Measurements from ENCODE around the gene FRMD4A.

Gene FRMD4A

GRCh38 chr10:14004536-14004935 is 326.2 kb downstream of the FRMD4A start:
- DNase-seq = no peak

- no peak for DNase-seq
Observed at GRCh38 chr10:14003517-14004184, 327.1 kb downstream of the FRMD4A start.

- DNase-seq = no peak
Observed at GRCh38 chr10:14001298-14002040, 329.3 kb downstream of the FRMD4A start.

GRCh38 chr10:13998163-13998835 is 332.4 kb downstream of the FRMD4A start:
- DNase-seq = no peak

- no peak for DNase-seq
Observed at GRCh38 chr10:13997650-13998049, 333.1 kb downstream of the FRMD4A start.

GRCh38 chr10:13994932-13995331 is 335.8 kb downstream of the FRMD4A start:
- no peak for DNase-seq

- DNase-seq = no peak
Observed at GRCh38 chr10:13993673-13994089, 337.0 kb downstream of the FRMD4A start.

- no peak for DNase-seq
Observed at GRCh38 chr10:13993169-13993568, 337.6 kb downstream of the FRMD4A start.

- no peak for DNase-seq
Observed at GRCh38 chr10:13991353-13991752, 339.4 kb downstream of the FRMD4A start.

GRCh38 chr10:13990946-13991345 is 339.8 kb downstream of the FRMD4A start:
- no peak for DNase-seq

GRCh38 chr10:13990392-13990805 is 340.3 kb downstream of the FRMD4A start:
- no peak for DNase-seq

GRCh38 chr10:13989616-13990015 is 341.1 kb downstream of the FRMD4A start:
- no peak for DNase-seq

GRCh38 chr10:13987446-13987845 is 343.3 kb downstream of the FRMD4A start:
- DNase-seq = no peak

- DNase-seq = no peak
Observed at GRCh38 chr10:13984647-13985155, 346.0 kb downstream of the FRMD4A start.

GRCh38 chr10:13983035-13983434 is 347.7 kb downstream of the FRMD4A start:
- no peak for DNase-seq

- DNase-seq = no peak
Observed at GRCh38 chr10:13978533-13979115, 352.1 kb downstream of the FRMD4A start.

GRCh38 chr10:13977861-13978532 is 352.7 kb downstream of the FRMD4A start:
- DNase-seq = no peak

GRCh38 chr10:13973742-13974141 is 357.0 kb downstream of the FRMD4A start:
- DNase-seq = no peak

GRCh38 chr10:13972609-13973008 is 358.1 kb downstream of the FRMD4A start:
- DNase-seq = no peak

- DNase-seq = no peak
Observed at GRCh38 chr10:13971601-13972475, 358.9 kb downstream of the FRMD4A start.

GRCh38 chr10:13970957-13971353 is 359.8 kb downstream of the FRMD4A start:
- DNase-seq = no peak

All from activated naive CD4-positive, alpha-beta T cell treated with Interleukin-2 at 50 U/mL for 16 hours (primary cell).